ENCODE measurements around the gene NTM.

Gene NTM

DNA sequence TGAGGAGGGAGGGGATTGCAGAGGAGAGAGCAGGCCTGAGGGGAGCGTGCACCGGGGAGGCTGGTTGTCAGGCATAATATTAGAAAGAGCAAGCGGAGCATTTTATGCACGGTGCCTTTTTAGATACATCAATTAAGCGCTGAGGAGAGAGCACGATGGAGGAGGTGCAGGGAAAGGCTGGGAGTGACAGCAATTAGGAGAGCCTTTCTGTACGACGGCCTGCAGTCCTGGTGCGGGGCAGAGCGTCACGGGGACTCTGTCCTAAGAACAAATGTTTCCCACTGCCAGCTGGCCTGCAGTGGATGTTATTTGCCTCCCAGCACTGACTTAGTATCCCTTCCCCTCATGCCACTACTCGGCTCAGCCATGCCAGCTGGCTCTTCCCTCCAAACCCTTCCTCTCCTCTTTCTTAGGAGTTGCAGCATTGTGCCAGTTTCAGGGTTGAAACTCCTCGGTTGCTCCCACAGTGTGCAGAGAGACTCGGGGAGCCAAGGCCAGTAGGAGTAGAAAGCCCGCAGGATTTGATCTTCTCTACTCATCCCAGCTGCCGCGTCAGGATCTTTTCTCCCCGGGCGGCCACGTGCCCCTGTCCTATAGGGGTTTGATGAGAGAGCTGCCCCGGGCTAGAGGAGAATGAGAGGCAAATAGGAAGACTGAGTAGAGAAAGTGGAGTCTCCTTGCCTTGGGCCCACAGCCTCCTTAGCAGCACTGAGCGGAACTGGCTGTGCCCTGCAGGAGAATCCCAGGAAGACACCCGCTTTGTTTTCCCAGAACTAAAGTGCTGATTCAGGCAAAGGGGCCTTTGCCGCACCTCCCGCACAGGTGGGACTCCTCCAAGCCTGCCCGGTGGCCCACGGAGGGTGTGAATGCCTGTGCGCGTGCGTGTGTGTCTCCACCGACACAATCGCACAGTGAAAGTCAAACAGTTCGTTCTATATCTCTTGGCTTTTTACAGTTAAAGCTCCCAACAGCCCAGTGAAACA lies 875.3 kb downstream of the NTM start:
- Histone ChIP-seq H3K27me3 (ENCODE audit: control insufficient read depth, insufficient read depth, low read length) (no peaks in the 10 kb centered on the region), H3K4me3 (ENCODE audit: low read length) (no peak overlapping the region), H3K36me3 (ENCODE audit: insufficient read depth, low read length) (no peaks in the 10 kb centered on the region), H3K9ac (ENCODE audit: low read depth, low read length) (no peak overlapping the region), H3K4me2 (ENCODE audit: low read length) (no peak overlapping the region), H3K9me3 (replicated peaks; ENCODE audit: low read length) (no peaks in the 10 kb centered on the region), H3K4me1 (ENCODE audit: control insufficient read depth, insufficient read depth, low read length) (no peaks in the 10 kb centered on the region)

DNA sequence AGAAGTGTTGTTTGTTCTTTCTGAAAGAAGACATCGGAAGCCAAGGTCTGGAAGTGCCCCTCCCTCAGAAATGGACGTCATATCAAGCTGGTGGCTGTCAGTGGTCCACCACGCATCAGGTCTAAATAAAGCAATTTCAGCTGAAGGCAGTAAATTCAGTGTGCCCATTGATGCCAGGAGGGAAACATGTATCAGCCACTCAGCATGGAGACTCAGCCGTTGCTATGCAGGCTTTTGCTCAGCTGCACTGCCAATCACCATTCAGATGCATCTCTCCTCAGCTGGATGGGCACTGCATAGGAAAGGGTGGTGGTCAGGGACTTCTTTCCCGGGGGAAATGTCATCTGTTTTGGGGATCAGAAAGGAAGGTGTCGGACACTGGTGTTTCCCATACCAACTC lies 878.2 kb downstream of the NTM start:
- H3K36me3 ChIP-seq (ENCODE audit: insufficient read depth, low read length), result no peaks in the 10 kb centered on the region
- no peaks in the 10 kb centered on the region for H3K27me3 ChIP-seq (ENCODE audit: control insufficient read depth, insufficient read depth, low read length)
- no peak overlapping the region for H3K9ac ChIP-seq (ENCODE audit: low read depth, low read length)
- no peaks in the 10 kb centered on the region for H3K9me3 ChIP-seq (replicated peaks; ENCODE audit: low read length)
- no peak overlapping the region for H3K4me3 ChIP-seq (ENCODE audit: low read length)
- no peaks in the 10 kb centered on the region for H3K4me1 ChIP-seq (ENCODE audit: control insufficient read depth, insufficient read depth, low read length)
- H3K4me2 ChIP-seq (ENCODE audit: low read length), result no peak overlapping the region

DNA sequence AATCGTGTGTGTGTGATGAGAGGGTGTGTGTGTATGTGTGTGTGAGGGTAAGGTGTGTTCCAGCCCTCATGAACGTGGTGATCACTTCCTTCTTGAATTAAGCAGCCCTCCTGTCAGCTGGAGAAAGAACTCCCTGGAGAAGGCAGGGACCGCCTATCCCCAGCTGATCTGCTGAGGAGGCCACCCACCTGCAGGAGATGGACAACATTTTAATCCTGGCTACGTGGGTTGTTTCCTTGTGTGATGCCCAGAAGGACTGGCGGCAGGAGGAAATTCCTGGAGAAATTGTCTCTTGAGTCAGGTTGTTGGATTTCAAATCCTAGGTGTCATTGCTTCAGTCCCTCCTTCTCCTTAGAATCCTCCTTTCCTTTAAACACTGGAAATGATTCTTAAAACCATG lies 878.8 kb downstream of the NTM start:
- H3K27me3 ChIP-seq (ENCODE audit: control insufficient read depth, insufficient read depth, low read length), result no peaks in the 10 kb centered on the region
- H3K9me3 ChIP-seq (replicated peaks; ENCODE audit: low read length), result no peaks in the 10 kb centered on the region
- H3K4me2 ChIP-seq (ENCODE audit: low read length), result no peak overlapping the region
- H3K4me1 ChIP-seq (ENCODE audit: control insufficient read depth, insufficient read depth, low read length), result no peaks in the 10 kb centered on the region
- H3K9ac ChIP-seq (ENCODE audit: low read depth, low read length), result no peak overlapping the region
- no peak overlapping the region for H3K4me3 ChIP-seq (ENCODE audit: low read length)
- no peaks in the 10 kb centered on the region for H3K36me3 ChIP-seq (ENCODE audit: insufficient read depth, low read length)

DNA sequence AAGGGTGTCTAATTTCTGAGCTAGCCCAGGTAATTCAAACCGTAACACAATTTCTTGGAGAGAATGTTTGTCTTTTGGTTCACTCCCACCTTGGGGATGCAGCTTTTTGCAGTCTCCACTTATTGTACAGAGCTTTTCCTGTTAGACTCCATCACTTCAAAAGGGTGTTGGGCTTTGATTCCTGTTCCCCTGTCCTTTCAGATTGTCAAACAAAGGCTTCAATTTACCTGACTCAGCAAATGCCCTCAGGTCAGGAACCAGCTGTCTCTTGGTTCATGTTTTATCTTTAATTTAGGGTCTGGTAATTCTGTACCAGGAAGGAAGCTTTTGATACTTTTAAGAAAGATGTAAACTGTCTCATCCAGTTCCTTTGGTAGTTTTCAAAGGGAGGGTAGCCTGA lies 880.6 kb downstream of the NTM start:
- no peaks in the 10 kb centered on the region for H3K27me3 ChIP-seq (ENCODE audit: control insufficient read depth, insufficient read depth, low read length)
- no peaks in the 10 kb centered on the region for H3K9me3 ChIP-seq (replicated peaks; ENCODE audit: low read length)
- no peaks in the 10 kb centered on the region for H3K4me1 ChIP-seq (ENCODE audit: control insufficient read depth, insufficient read depth, low read length)

DNA sequence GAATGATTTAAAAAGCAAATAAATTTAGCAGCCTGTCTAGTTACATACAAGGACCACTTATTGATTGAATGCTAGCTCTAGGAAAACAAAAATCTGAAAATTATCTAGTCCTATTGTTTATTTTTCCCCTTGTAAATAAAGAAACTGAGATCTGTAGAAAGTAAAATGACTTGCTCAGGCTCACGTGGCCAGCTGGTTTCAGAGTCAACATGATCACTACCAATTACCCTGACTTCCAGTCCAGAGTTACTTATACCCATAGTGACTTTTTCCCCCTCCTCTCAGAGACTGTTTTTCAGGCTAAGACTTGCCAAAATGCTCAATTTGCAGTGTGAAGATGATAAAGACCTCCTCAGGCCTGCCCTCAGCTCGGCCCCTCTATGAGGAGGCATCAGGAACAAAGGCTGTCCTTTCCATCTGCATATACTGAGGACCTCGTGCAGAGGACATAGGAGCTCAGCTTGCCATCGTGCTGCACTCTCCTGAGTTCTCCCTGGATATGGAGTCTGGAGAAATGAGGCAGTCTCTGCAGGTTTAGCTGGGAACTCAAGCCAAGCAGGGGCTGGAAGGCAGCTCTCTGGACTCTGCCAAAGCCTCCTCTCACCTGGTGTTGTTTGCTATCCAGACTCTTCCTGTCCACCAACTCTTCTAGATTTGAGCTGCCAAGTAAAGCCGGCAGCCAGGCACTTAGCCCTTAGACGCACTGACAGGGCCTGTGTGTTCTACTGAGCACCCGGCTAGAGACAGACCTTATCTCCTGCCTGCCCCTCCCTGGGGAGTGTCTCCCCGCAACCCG lies 883.3 kb downstream of the NTM start:
- no peaks in the 10 kb centered on the region for H3K27me3 ChIP-seq (ENCODE audit: control insufficient read depth, insufficient read depth, low read length)
- H3K4me1 ChIP-seq (ENCODE audit: control insufficient read depth, insufficient read depth, low read length), result no peaks in the 10 kb centered on the region
- no peak overlapping the region for H3K4me2 ChIP-seq (ENCODE audit: low read length)
- H3K9ac ChIP-seq (ENCODE audit: low read depth, low read length), result no peak overlapping the region
- no peaks in the 10 kb centered on the region for H3K36me3 ChIP-seq (ENCODE audit: insufficient read depth, low read length)
- H3K4me3 ChIP-seq (ENCODE audit: low read length), result no peak overlapping the region
- no peaks in the 10 kb centered on the region for H3K9me3 ChIP-seq (replicated peaks; ENCODE audit: low read length)

More for the DNA sequence above, 880.6 kb downstream of the NTM start:
- Histone ChIP-seq H3K9ac (ENCODE audit: low read depth, low read length) (no peak overlapping the region), H3K4me3 (ENCODE audit: low read length) (no peak overlapping the region), H3K4me2 (ENCODE audit: low read length) (no peak overlapping the region), H3K36me3 (ENCODE audit: insufficient read depth, low read length) (no peaks in the 10 kb centered on the region)

DNA sequence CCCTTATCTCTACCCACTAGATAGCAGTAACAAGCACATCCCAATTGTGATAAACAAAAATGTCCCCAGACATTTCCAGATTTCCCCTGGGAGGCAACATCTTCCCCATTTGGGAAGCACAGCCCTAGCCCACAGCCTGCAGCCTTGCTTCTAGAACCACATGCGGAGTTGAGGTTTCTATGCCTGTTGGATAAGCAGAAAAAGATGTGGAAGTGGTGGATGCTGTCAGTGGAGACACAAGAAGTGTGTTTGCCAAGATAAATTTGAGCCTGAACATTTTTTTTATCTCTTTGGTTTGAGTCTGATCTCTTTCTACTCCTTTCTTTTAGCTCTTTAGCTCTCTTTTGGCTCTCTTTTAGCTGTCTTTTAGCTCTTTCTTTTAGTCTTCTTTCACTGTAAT lies 884.5 kb downstream of the NTM start:
- Histone ChIP-seq H3K36me3 (ENCODE audit: insufficient read depth, low read length) (no peaks in the 10 kb centered on the region), H3K27me3 (ENCODE audit: control insufficient read depth, insufficient read depth, low read length) (no peaks in the 10 kb centered on the region), H3K4me2 (ENCODE audit: low read length) (no peak overlapping the region), H3K9ac (ENCODE audit: low read depth, low read length) (no peak overlapping the region), H3K4me1 (ENCODE audit: control insufficient read depth, insufficient read depth, low read length) (no peaks in the 10 kb centered on the region), H3K9me3 (replicated peaks; ENCODE audit: low read length) (no peaks in the 10 kb centered on the region), H3K4me3 (ENCODE audit: low read length) (no peak overlapping the region)

DNA sequence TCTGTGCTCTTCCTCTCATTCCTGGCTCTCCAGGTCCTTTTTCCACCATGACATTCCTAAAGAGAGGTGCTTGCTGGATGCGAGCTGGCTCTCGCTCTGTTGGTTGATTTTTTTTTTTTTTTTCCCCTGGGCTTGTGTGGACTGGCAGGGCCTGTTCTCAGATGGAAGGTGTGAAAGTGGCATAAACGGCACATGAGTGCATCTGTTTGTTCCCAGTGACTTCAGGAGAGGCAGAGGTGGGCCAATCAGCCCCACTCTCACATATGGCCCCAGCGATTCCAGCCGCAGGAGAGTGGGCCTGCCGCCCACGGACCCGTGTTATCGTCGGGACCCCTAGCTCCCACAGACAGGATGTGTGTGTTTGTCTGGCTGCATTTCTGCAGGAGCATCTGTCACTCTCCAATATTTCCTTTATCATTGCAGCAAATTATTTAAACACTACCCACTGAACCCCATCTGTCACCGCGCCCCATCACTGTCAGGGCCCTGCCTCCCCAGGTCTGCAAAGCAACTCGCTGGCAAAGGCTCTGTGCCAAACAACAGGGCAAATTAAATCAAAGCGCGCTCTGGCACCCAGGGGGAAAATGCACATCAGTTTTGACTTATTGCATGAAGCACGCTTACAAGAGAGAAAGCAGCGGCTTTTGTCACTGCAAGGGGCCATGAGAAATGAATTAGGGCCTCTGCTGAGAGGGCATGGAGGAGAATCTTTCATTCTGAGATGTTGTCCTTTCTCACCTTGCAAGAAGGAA lies 886.3 kb downstream of the NTM start:
- Histone ChIP-seq H3K4me1 (ENCODE audit: control insufficient read depth, insufficient read depth, low read length) (no peaks in the 10 kb centered on the region), H3K27me3 (ENCODE audit: control insufficient read depth, insufficient read depth, low read length) (no peaks in the 10 kb centered on the region), H3K4me2 (ENCODE audit: low read length) (no peak overlapping the region), H3K36me3 (ENCODE audit: insufficient read depth, low read length) (no peaks in the 10 kb centered on the region), H3K9me3 (replicated peaks; ENCODE audit: low read length) (no peaks in the 10 kb centered on the region), H3K4me3 (ENCODE audit: low read length) (no peak overlapping the region), H3K9ac (ENCODE audit: low read depth, low read length) (no peak overlapping the region)

DNA sequence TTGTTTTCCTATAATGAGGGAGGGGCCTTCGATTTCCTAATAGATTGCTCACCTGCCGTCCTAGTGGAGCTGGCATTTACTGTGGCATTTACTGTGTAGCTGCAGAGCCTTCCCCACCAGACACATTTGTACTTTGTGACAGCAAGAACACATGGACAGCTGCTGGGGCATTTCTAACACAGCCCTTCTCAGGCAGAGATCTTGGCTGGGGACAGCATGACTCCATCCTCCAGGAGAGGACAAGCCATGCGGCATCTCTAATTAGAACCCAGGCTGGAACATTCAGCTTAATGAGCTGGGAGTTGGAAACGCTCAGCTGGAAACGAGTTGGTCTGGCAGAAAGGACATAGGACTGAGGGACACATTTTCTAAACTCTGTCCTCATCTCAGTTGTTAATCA lies 887.5 kb downstream of the NTM start:
- Histone ChIP-seq H3K27me3 (ENCODE audit: control insufficient read depth, insufficient read depth, low read length) (no peaks in the 10 kb centered on the region), H3K4me2 (ENCODE audit: low read length) (no peak overlapping the region), H3K9ac (ENCODE audit: low read depth, low read length) (no peak overlapping the region), H3K36me3 (ENCODE audit: insufficient read depth, low read length) (no peaks in the 10 kb centered on the region), H3K9me3 (replicated peaks; ENCODE audit: low read length) (no peaks in the 10 kb centered on the region), H3K4me1 (ENCODE audit: control insufficient read depth, insufficient read depth, low read length) (no peaks in the 10 kb centered on the region), H3K4me3 (ENCODE audit: low read length) (no peak overlapping the region)

DNA sequence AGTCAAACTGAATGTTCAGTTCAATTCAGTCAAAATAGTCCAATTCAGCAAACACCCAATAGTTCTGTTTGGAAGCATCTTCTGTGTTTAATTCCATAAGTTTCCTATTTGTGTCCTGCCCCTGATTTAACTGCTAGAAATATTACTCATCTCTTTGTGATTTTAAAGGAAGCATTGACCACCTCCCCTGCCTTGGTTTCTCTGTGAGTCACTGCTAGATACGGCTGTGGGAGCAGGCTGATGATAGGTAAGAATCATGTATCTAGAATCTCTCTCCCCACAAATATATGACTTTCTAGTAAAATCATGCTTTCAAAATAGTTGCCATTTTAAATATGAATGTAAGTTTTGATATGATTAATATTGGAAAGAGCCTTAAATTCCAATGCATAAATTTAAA lies 888.5 kb downstream of the NTM start:
- no peak overlapping the region for H3K4me3 ChIP-seq (ENCODE audit: low read length)
- no peaks in the 10 kb centered on the region for H3K27me3 ChIP-seq (ENCODE audit: control insufficient read depth, insufficient read depth, low read length)
- H3K4me1 ChIP-seq (ENCODE audit: control insufficient read depth, insufficient read depth, low read length), result no peaks in the 10 kb centered on the region
- no peak overlapping the region for H3K4me2 ChIP-seq (ENCODE audit: low read length)
- H3K9me3 ChIP-seq (replicated peaks; ENCODE audit: low read length), result no peaks in the 10 kb centered on the region
- no peaks in the 10 kb centered on the region for H3K36me3 ChIP-seq (ENCODE audit: insufficient read depth, low read length)
- no peak overlapping the region for H3K9ac ChIP-seq (ENCODE audit: low read depth, low read length)

DNA sequence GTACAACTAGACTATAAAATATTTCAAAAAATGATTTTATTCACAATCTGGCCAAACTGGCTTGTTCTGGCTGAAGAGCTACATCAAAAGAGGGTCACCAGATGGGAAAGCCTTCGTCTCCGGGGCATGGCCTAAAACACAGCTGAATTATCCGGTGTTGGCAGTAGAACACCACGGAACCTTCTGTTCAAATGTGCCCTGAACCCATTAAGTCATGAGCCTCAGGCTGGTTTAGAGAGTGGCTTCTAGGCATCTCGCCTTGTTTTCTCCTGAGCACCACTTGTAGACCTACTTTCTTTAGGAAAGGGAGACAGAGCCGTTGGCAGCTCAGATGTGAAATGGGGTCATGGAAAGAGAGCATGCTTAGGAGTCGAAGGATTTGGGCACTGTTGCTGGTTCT lies 890.2 kb downstream of the NTM start:
- Histone ChIP-seq H3K4me2 (ENCODE audit: low read length) (no peak overlapping the region), H3K4me1 (ENCODE audit: control insufficient read depth, insufficient read depth, low read length) (no peaks in the 10 kb centered on the region)

DNA sequence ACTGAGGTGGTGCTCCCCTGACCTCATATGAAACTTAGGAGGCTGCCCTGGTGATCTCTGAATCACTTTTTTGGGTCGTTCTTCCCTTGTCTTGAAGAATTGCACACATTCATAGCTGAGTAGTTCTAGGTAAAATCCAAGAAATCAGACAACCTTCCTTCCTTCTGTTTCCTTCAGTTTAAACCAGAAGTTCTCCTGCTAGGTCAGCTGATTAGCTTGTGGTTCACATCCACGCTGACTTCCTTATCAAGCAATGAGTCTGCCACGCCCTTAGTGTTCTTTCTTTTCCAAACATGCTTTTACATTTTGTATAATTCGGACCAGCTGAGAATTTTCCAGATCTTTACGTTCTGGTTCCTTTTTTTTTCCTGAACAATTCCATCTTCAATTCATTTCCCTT lies 892.8 kb downstream of the NTM start:
- H3K9me3 ChIP-seq (replicated peaks; ENCODE audit: low read length), result no peaks in the 10 kb centered on the region
- no peak overlapping the region for H3K4me2 ChIP-seq (ENCODE audit: low read length)
- H3K36me3 ChIP-seq (ENCODE audit: insufficient read depth, low read length), result no peaks in the 10 kb centered on the region
- no peaks in the 10 kb centered on the region for H3K4me1 ChIP-seq (ENCODE audit: control insufficient read depth, insufficient read depth, low read length)
- H3K27me3 ChIP-seq (ENCODE audit: control insufficient read depth, insufficient read depth, low read length), result no peaks in the 10 kb centered on the region
- H3K4me3 ChIP-seq (ENCODE audit: low read length), result no peak overlapping the region
- no peak overlapping the region for H3K9ac ChIP-seq (ENCODE audit: low read depth, low read length)

More for the DNA sequence above, 890.2 kb downstream of the NTM start:
- no peaks in the 10 kb centered on the region for H3K27me3 ChIP-seq (ENCODE audit: control insufficient read depth, insufficient read depth, low read length)
- H3K9ac ChIP-seq (ENCODE audit: low read depth, low read length), result no peak overlapping the region
- no peaks in the 10 kb centered on the region for H3K36me3 ChIP-seq (ENCODE audit: insufficient read depth, low read length)
- H3K4me3 ChIP-seq (ENCODE audit: low read length), result no peak overlapping the region
- no peaks in the 10 kb centered on the region for H3K9me3 ChIP-seq (replicated peaks; ENCODE audit: low read length)
